Measurements from ENCODE around the gene BEGAIN.

DNA sequence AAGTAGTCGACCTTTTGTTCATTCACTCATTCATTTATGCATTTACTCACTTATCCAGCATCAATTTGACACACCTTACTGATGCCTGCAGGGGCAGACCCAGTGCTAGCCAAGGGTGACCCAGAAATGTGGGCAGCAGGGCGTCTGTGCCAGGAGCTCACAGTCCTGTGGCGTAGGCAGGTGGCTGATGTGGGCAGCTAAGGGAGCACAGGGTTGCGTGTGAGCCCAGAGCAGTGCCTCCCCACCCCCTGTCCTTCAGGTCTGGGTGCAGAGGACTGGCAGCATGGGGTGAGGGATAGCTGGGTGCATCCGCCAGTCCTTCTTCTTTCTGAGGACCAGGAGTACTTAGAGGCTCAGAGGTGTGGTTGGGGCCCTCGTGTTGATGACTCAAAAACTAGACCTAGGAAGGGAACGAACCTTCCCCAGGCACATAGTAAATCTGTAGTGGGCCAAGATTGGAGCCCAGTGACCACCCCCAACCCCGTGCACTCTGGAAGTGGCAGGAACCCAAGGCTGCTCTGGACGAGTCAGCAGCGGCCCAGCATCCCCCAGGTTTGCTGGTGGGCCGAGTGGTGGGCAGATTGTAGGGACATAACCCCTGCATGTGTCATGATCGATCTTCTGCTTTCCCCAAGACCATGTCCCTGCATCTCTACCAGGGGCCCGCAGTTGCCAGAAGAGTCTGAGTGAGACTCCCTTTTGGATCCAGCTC is 63.9 kb downstream of the BEGAIN start:
- no peak for TF ChIP-seq EZH2 (IDR thresholded peaks at IDR 0.05; ENCODE audit: borderline replicate concordance, low read depth, low read length, severe bottlenecking)
- TF ChIP-seq, protein P1, sequence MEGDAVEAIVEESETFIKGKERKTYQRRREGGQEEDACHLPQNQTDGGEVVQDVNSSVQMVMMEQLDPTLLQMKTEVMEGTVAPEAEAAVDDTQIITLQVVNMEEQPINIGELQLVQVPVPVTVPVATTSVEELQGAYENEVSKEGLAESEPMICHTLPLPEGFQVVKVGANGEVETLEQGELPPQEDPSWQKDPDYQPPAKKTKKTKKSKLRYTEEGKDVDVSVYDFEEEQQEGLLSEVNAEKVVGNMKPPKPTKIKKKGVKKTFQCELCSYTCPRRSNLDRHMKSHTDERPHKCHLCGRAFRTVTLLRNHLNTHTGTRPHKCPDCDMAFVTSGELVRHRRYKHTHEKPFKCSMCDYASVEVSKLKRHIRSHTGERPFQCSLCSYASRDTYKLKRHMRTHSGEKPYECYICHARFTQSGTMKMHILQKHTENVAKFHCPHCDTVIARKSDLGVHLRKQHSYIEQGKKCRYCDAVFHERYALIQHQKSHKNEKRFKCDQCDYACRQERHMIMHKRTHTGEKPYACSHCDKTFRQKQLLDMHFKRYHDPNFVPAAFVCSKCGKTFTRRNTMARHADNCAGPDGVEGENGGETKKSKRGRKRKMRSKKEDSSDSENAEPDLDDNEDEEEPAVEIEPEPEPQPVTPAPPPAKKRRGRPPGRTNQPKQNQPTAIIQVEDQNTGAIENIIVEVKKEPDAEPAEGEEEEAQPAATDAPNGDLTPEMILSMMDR (IDR thresholded peaks at IDR 0.05; ENCODE audit: borderline replicate concordance, extremely low read depth, low read length, poor library complexity, severe bottlenecking) = no peak

Data from DND-41 (cell line).